Muscle of arm (tissue), 14 donors: ENCODE data around the gene CDKN1B. TPM values are rescaled to one million over a fixed set of nuclear protein-coding genes. Genes with fewer than 3 reads are reported as not detected.

ENCODE experiments used
- DNase-seq: peaks from one replicate; pipeline ENCODE4 v3.0.0-alpha.2; 2013
- long read RNA-seq, 11 donors: transcript quantifications; one replicate each; lab custom pipeline, GENCODE V29; 2026
- polyA plus RNA-seq, 12 donors: library from polyadenylated mRNA; unstranded; fragments of 120-200 nt; gene quantifications; one replicate each; pipeline ENCODE4 v1.2.1, GENCODE V29; 2013; ENCODE audit not compliant: insufficient read length in 12 of 12

Gene CDKN1B
- polyA plus RNA-seq: 10 to 100 TPM in 11 of 12 donors, not detected in 1; 47.1 to 72.2 (median 53.6) TPM
- long read RNA-seq, donor 1, transcript CDKN1B-201 (3 exons, 2,657 nt): major isoform, 32 of 32 reads
- long read RNA-seq, donor 1, partial matches to known transcripts: 0 of 32 reads
- long read RNA-seq, donor 1, other reads (novel, unspliced or antisense): 0 of 32 reads
- long read RNA-seq, donor 2, transcript CDKN1B-201 (3 exons, 2,657 nt): major isoform, 24 of 24 reads
- long read RNA-seq, donor 2, partial matches to known transcripts: 0 of 24 reads
- long read RNA-seq, donor 2, other reads (novel, unspliced or antisense): 0 of 24 reads
- long read RNA-seq, donor 3, transcript CDKN1B-201 (3 exons, 2,657 nt): major isoform, 17 of 17 reads
- long read RNA-seq, donor 3, partial matches to known transcripts: 0 of 17 reads
- long read RNA-seq, donor 3, other reads (novel, unspliced or antisense): 0 of 17 reads
- long read RNA-seq, donor 4, transcript CDKN1B-201 (3 exons, 2,657 nt): major isoform, 12 of 12 reads
- long read RNA-seq, donor 4, partial matches to known transcripts: 0 of 12 reads
- long read RNA-seq, donor 4, other reads (novel, unspliced or antisense): 0 of 12 reads
- long read RNA-seq, donor 5: 0 reads
- long read RNA-seq, donor 6, transcript CDKN1B-201 (3 exons, 2,657 nt): major isoform, 11 of 11 reads
- long read RNA-seq, donor 6, partial matches to known transcripts: 0 of 11 reads
- long read RNA-seq, donor 6, other reads (novel, unspliced or antisense): 0 of 11 reads
- long read RNA-seq, donor 7, transcript CDKN1B-201 (3 exons, 2,657 nt): major isoform, 9 of 9 reads
- long read RNA-seq, donor 7, partial matches to known transcripts: 0 of 9 reads
- long read RNA-seq, donor 7, other reads (novel, unspliced or antisense): 0 of 9 reads
- long read RNA-seq, donor 8, transcript CDKN1B-201 (3 exons, 2,657 nt): major isoform, 23 of 30 reads
- long read RNA-seq, donor 8, partial matches to known transcripts: 7 of 30 reads
- long read RNA-seq, donor 8, other reads (novel, unspliced or antisense): 0 of 30 reads
- long read RNA-seq, donor 9, transcript CDKN1B-201 (3 exons, 2,657 nt): major isoform, 13 of 13 reads
- long read RNA-seq, donor 9, partial matches to known transcripts: 0 of 13 reads
- long read RNA-seq, donor 9, other reads (novel, unspliced or antisense): 0 of 13 reads
- long read RNA-seq, donor 10, transcript CDKN1B-201 (3 exons, 2,657 nt): major isoform, 28 of 28 reads
- long read RNA-seq, donor 10, partial matches to known transcripts: 0 of 28 reads
- long read RNA-seq, donor 10, other reads (novel, unspliced or antisense): 0 of 28 reads
- long read RNA-seq, donor 11, transcript CDKN1B-201 (3 exons, 2,657 nt): major isoform, 17 of 25 reads
- long read RNA-seq, donor 11, partial matches to known transcripts: 8 of 25 reads
- long read RNA-seq, donor 11, other reads (novel, unspliced or antisense): 0 of 25 reads

- DNase-seq: peak; percentile 90
These were observed at the start of gene CDKN1B for GRCh38 chr12:12716793-12717585. Gene CDKN1B, plus strand, starts transcription at chr12:12717368. Its CDS starts 472 bp downstream, at chr12:12717840.

GRCh38 chr12:12668005-12668404, 49.2 kb upstream of the CDKN1B start:
- no peak for DNase-seq

GRCh38 chr12:12669020-12669419, 48.1 kb upstream of the CDKN1B start:
- DNase-seq: no peak

GRCh38 chr12:12671850-12672660, 45.1 kb upstream of the CDKN1B start:
- no peak for DNase-seq

GRCh38 chr12:12673296-12673695, 43.9 kb upstream of the CDKN1B start:
- DNase-seq: no peak

GRCh38 chr12:12676605-12677004, 40.6 kb upstream of the CDKN1B start:
- no peak for DNase-seq

- DNase-seq: no peak
These were observed 36.0 kb upstream of the CDKN1B start for GRCh38 chr12:12681061-12681765.

GRCh38 chr12:12682284-12682683, 34.9 kb upstream of the CDKN1B start:
- no peak for DNase-seq

GRCh38 chr12:12683136-12683697, 34.0 kb upstream of the CDKN1B start:
- no peak for DNase-seq

GRCh38 chr12:12683725-12684124, 33.4 kb upstream of the CDKN1B start:
- no peak for DNase-seq

- peak; percentile 46 for DNase-seq
These were observed 32.6 kb upstream of the CDKN1B start for GRCh38 chr12:12684375-12685106.

GRCh38 chr12:12685305-12685704, 31.9 kb upstream of the CDKN1B start:
- DNase-seq: no peak

- no peak for DNase-seq
These were observed 30.7 kb upstream of the CDKN1B start for GRCh38 chr12:12686472-12686871.

- DNase-seq: no peak
These were observed 30.2 kb upstream of the CDKN1B start for GRCh38 chr12:12686925-12687324.

- DNase-seq: no peak
These were observed 27.4 kb upstream of the CDKN1B start for GRCh38 chr12:12689647-12690300.

GRCh38 chr12:12691549-12691948, 25.6 kb upstream of the CDKN1B start:
- no peak for DNase-seq

GRCh38 chr12:12693111-12693671, 24.0 kb upstream of the CDKN1B start:
- DNase-seq: no peak
